Hepatocyte (in vitro differentiated cells): Measurements from ENCODE around the gene IGSF6.

ENCODE experiments used
- CTCF ChIP-seq: fragments of 200-600 bp; sonication (generic); IDR thresholded peaks from 2 replicates; pipeline ENCODE4 v1.5.1; 2016; ENCODE audit warnings: antibody characterized with exemption, mild to moderate bottlenecking; ENCODE audit not compliant: poor library complexity
- EZH2 ChIP-seq: fragments of 200-600 bp; sonication (generic); IDR thresholded peaks from 2 replicates; pipeline ENCODE4 v1.6.1; 2016; ENCODE audit warnings: antibody characterized with exemption, mild to moderate bottlenecking, borderline replicate concordance
- EZH2phosphoT487 ChIP-seq: fragments of 200-600 bp; sonication (generic); IDR thresholded peaks from one replicate; pipeline ENCODE4 v1.6.1; 2018; ENCODE audit warnings: antibody characterized with exemption, mild to moderate bottlenecking, low read depth, moderate library complexity; ENCODE audit not compliant: unreplicated experiment, severe bottlenecking

GRCh38 chr16:21653571-21653970 is 1.2 kb upstream of the IGSF6 start:
- TF ChIP-seq CTCF, result no peak
- no peak for TF ChIP-seq EZH2
- no peak for TF ChIP-seq EZH2phosphoT487
